ENCODE results near the gene LRMDA.

GRCh38 chr10:76111986-76112825 lies 680.8 kb downstream of the LRMDA start:
- TF ChIP-seq CTCF (IDR thresholded peaks at IDR 0.05; ENCODE audit: insufficient read depth, low read length, poor library complexity, severe bottlenecking) (no peak), EZH2phosphoT487 (conservative IDR thresholded peaks at IDR 0.05; ENCODE audit: low read length) (no peak)

All from SU-DHL-6 (cell line).